Measurements from ENCODE around the gene CNTNAP2. TPM values are rescaled to one million over a fixed set of nuclear protein-coding genes. Genes with fewer than 3 reads are reported as not detected.

The CNTNAP2 gene
- total and polyA plus RNA-seq, 2 of the 8 experiments (the other 6 are each of a cell fraction or from before 2014, with no cell fraction given): 27.9 to 71.0 TPM

GRCh38 chr7:148056406-148056805 is 1939.8 kb downstream of the CNTNAP2 start (continued):
- TF ChIP-seq NRF1 (IDR thresholded peaks at IDR 0.05; ENCODE audit: low read depth, low read length): no peak
- TF ChIP-seq, protein P1, sequence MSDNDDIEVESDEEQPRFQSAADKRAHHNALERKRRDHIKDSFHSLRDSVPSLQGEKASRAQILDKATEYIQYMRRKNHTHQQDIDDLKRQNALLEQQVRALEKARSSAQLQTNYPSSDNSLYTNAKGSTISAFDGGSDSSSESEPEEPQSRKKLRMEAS (IDR thresholded peaks at IDR 0.05): no peak
- no peak for TF ChIP-seq RBBP5 (IDR thresholded peaks at IDR 0.05; ENCODE audit: borderline replicate concordance, low read depth, low read length)
